GM12878 (cell line): Measurements from ENCODE around the gene FUT7. TPM values are rescaled to one million over a fixed set of nuclear protein-coding genes. Genes with fewer than 3 reads are reported as not detected.

Experiments
- ATF7 ChIP-seq: fragments of 450-650 bp; IDR thresholded peaks from 2 replicates; pipeline ENCODE4 v1.6.1; 2016; ENCODE audit warnings: low read depth, mild to moderate bottlenecking
- CBX3 ChIP-seq: fragments of 200-600 bp; sonication (generic); IDR thresholded peaks from 2 replicates; pipeline ENCODE4 v1.6.1; 2016; ENCODE audit warnings: low read depth, borderline replicate concordance
- DPF2 ChIP-seq: fragments of 450-650 bp; IDR thresholded peaks from 2 replicates; pipeline ENCODE4 v1.6.1; 2017; ENCODE audit warnings: mild to moderate bottlenecking
- E4F1 ChIP-seq: fragments of 450-650 bp; IDR thresholded peaks from 2 replicates; pipeline ENCODE4 v1.6.1; 2018; ENCODE audit warnings: borderline replicate concordance, mild to moderate bottlenecking; ENCODE audit not compliant: partially characterized antibody
- GATAD2B ChIP-seq: fragments of 450-650 bp; conservative IDR thresholded peaks from 2 replicates; pipeline ENCODE4 v1.6.1; 2017; ENCODE audit warnings: low read depth, mild to moderate bottlenecking, moderate library complexity
- HCFC1 ChIP-seq: fragments of 150-350 bp; IDR thresholded peaks from 2 replicates; pipeline ENCODE4 v1.6.1; 2014; ENCODE audit warnings: low read length
- IRF5 ChIP-seq: fragments of 450-650 bp; IDR thresholded peaks from 2 replicates; pipeline ENCODE4 v1.6.1; 2017; ENCODE audit warnings: borderline replicate concordance
- KLF5 ChIP-seq: fragments of 450-650 bp; IDR thresholded peaks from 2 replicates; pipeline ENCODE4 v1.6.1; 2014; ENCODE audit warnings: mild to moderate bottlenecking; ENCODE audit not compliant: partially characterized antibody
- MTA2 ChIP-seq: fragments of 450-650 bp; IDR thresholded peaks from 2 replicates; pipeline ENCODE4 v1.6.1; 2016; ENCODE audit warnings: low read depth, mild to moderate bottlenecking, moderate library complexity
- MYB ChIP-seq: fragments of 150-350 bp; IDR thresholded peaks from 2 replicates; pipeline ENCODE4 v1.6.1; 2014; ENCODE audit warnings: mild to moderate bottlenecking, low read depth, low read length, borderline replicate concordance
- NFXL1 ChIP-seq: fragments of 450-650 bp; IDR thresholded peaks from 2 replicates; pipeline ENCODE4 v1.6.1; 2017; ENCODE audit warnings: antibody characterized with exemption, mild to moderate bottlenecking, borderline replicate concordance
- NFYB ChIP-seq: IDR thresholded peaks from 2 replicates; pipeline ENCODE4 v1.6.1; 2011; ENCODE audit warnings: low read depth, mild to moderate bottlenecking, low read length, improper control_type of control experiment, moderate library complexity; ENCODE audit not compliant: insufficient read depth
- NR2C1 ChIP-seq: fragments of 450-650 bp; IDR thresholded peaks from 2 replicates; pipeline ENCODE4 v1.6.1; 2017; ENCODE audit warnings: antibody characterized with exemption, mild to moderate bottlenecking, moderate library complexity
- PML ChIP-seq: IDR thresholded peaks from 2 replicates; pipeline ENCODE4 v1.6.1; 2012; ENCODE audit warnings: low read length, inconsistent platforms
- RUNX3 ChIP-seq: IDR thresholded peaks from 2 replicates; pipeline ENCODE4 v1.6.1; 2012; ENCODE audit warnings: low read length, inconsistent platforms
- STAT1 ChIP-seq: fragments of 450-650 bp; conservative IDR thresholded peaks from 2 replicates; pipeline ENCODE4 v1.6.1; 2014; ENCODE audit warnings: antibody characterized with exemption, mild to moderate bottlenecking
- TCF12 ChIP-seq: IDR thresholded peaks from 2 replicates; pipeline ENCODE4 v1.6.1; 2011; ENCODE audit warnings: low read depth, mild to moderate bottlenecking, low read length
- USF1 ChIP-seq: IDR thresholded peaks from 2 replicates; pipeline ENCODE4 v1.6.1; 2011; ENCODE audit warnings: borderline replicate concordance, low read depth, mild to moderate bottlenecking, moderate library complexity, mixed read lengths, low read length; ENCODE audit not compliant: insufficient read depth; ENCODE audit errors: extremely low read length
- ZNF384 ChIP-seq: IDR thresholded peaks from 2 replicates; pipeline ENCODE4 v1.6.1; 2012; ENCODE audit warnings: low read depth, mild to moderate bottlenecking, low read length, improper control_type of control experiment, borderline replicate concordance
- ZNF622 ChIP-seq: fragments of 450-650 bp; IDR thresholded peaks from 2 replicates; pipeline ENCODE4 v1.6.1; 2017; ENCODE audit warnings: mild to moderate bottlenecking, inconsistent platforms
- polyA plus RNA-seq, 11 experiments: library from polyadenylated mRNA; depleted of rRNA in 4 of 11; unstranded in 6 of 11; stranded (reverse) in 5 of 11; fragments of >200 nt; fragmentation: Nextera tagmentation in 4 of 11; fragmentation: Illumina TruSeq in 1 of 11; extraction: Ambion mirVana in 4 of 11; extraction: Trizol in 1 of 11; gene quantifications; 1 replicate in 1 of 11; 2 replicates in 10 of 11; pipeline versions ENCODE4 v1.2.1 to v1.2.3, GENCODE V29; 2011 to 2016; ENCODE audit warnings: inconsistent platforms in 2 of 11, missing spikeins in 2 of 11, low read depth in 1 of 11
- total RNA-seq, 4 experiments: library from RNA; depleted of rRNA in 3 of 4; stranded (reverse); fragments of >200 nt in 3 of 4; fragmentation: Illumina TruSeq in 1 of 4; extraction: Trizol in 1 of 4; gene quantifications; 2 replicates each; pipeline versions ENCODE4 v1.2.1 to v1.2.3, GENCODE V29; 2013 to 2021
- TF ChIP-seq, protein P1 (sequence below): fragments of 450-650 bp; formaldehyde crosslinking; IDR thresholded peaks from 2 replicates; pipeline ENCODE4 v1.5.0; 2022; ENCODE audit warnings: mild to moderate bottlenecking, missing genetic modification characterization

The FUT7 gene
- total and polyA plus RNA-seq, 10 of the 15 experiments (the other 5 are each of a cell fraction or from before 2014, with no cell fraction given) = 0.04 to 0.62 (median 0.20) TPM; not detected in 2

DNA sequence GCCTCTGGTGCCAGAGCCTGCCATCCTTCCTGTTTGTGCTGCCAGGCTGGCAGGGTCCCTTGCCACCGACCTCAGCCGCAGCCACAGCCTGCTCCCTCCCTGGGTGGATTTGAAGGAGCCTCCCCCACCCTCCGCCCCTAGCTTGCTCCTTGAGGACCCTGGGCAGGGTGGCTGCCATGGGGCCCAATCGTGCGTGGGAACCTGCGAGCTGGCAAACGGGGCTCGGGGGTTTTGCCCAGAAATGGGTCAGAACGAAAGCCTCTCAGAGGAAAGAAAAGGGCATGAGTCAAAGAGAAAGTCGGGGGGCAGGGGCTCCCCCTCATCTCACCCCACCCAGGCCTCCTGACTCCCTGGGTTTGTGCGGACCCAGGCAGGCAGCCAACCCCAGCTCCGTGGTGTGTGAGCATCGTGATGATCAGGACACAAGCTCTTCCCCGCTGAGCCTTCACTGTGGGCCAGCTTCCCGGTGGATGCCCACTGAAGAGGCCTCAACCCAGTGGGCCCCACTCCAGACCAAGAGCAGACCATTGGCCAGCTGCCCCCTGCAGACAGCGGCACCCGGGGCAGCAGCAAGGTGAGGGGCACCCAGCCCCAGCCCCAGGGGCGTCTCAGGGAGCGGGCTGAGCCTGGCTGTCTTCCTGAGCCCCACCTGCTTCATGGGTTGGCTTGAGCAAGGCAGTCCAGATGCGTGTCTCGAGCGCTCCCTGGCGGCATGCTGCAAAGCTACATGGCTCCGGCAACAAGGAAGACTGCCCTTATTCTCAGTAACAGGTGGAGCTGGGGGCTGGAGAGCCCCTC, 3.0 kb upstream of the FUT7 start (continued):
- TF ChIP-seq USF1 = no peak
- TF ChIP-seq, protein P1, sequence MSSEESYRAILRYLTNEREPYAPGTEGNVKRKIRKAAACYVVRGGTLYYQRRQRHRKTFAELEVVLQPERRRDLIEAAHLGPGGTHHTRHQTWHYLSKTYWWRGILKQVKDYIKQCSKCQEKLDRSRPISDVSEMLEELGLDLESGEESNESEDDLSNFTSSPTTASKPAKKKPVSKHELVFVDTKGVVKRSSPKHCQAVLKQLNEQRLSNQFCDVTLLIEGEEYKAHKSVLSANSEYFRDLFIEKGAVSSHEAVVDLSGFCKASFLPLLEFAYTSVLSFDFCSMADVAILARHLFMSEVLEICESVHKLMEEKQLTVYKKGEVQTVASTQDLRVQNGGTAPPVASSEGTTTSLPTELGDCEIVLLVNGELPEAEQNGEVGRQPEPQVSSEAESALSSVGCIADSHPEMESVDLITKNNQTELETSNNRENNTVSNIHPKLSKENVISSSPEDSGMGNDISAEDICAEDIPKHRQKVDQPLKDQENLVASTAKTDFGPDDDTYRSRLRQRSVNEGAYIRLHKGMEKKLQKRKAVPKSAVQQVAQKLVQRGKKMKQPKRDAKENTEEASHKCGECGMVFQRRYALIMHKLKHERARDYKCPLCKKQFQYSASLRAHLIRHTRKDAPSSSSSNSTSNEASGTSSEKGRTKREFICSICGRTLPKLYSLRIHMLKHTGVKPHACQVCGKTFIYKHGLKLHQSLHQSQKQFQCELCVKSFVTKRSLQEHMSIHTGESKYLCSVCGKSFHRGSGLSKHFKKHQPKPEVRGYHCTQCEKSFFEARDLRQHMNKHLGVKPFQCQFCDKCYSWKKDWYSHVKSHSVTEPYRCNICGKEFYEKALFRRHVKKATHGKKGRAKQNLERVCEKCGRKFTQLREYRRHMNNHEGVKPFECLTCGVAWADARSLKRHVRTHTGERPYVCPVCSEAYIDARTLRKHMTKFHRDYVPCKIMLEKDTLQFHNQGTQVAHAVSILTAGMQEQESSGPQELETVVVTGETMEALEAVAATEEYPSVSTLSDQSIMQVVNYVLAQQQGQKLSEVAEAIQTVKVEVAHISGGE (CRISPR knock-in tag) = no peak
- TF ChIP-seq ZNF622 = no peak
- no peak for TF ChIP-seq PML
- no peak for TF ChIP-seq NFXL1
- TF ChIP-seq E4F1 = no peak
- TF ChIP-seq TCF12 = peak; percentile 71
- TF ChIP-seq DPF2 = peak; percentile 90
- no peak for TF ChIP-seq MYB
- TF ChIP-seq KLF5 = no peak
- no peak for TF ChIP-seq CBX3
- TF ChIP-seq ZNF384 = no peak
- peak; percentile 67; the same call in 1 of the 2 replicates for TF ChIP-seq MTA2
- no peak for TF ChIP-seq ATF7
- peak; percentile 43; the same call in 1 of the 2 replicates for TF ChIP-seq RUNX3
- peak; percentile 91 for TF ChIP-seq GATAD2B
- no peak for TF ChIP-seq STAT1
- no peak for TF ChIP-seq NFYB
- no peak for TF ChIP-seq NR2C1
- no peak for TF ChIP-seq HCFC1
- TF ChIP-seq IRF5 = no peak
